GM04504 (cell line): ENCODE data around the gene PPP1CB.
"Not testable (repeated sequence)": the region's sequence is repeated elsewhere in the genome, so short reads cannot be mapped to it uniquely, and the experiment has no call there.

ENCODE experiments used
- DNase-seq: peaks from one replicate; pipeline ENCODE4 v3.0.0-alpha.2; 2012; ENCODE audit warnings: low read depth

PPP1CB gene

DNA sequence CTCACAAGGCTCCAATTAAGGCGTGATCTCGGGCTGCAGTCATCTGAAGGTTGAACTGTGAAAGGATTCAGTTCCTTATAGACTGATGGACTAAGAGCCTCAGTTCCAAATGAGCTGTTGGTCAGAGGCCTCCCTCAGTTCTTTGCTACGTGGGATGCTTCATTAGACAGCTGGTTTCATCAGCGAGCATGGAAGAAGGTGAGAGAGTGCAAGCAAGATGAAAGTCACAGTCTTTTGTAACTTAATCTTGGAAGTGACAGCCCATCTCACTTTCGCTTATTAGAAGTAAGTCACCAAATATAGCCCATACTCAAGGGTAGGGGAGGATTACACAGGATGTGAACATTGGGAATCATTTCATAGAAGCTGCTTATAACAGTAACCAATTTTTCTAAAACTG is 26.8 kb downstream of the PPP1CB start:
- DNase-seq, result no peak

DNA sequence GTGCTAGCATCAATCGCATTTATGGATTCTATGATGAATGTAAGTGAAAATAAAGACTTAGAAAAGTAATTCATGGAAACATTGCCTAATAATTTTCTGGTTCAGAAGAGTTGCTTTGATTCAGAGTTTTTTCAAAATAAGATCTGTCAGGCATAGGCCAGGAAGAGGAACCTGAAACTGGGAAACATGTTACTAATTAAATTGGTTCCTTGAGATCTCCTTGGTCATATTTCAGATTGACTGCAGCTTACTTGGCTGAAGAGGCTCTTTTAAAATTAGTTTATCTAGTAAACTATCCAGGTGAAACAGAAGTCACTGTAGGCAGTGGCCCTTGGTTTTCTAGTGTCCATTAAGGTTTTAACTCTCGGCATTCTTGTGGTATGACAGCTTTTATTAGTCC is 27.4 kb downstream of the PPP1CB start:
- DNase-seq, result no peak

DNA sequence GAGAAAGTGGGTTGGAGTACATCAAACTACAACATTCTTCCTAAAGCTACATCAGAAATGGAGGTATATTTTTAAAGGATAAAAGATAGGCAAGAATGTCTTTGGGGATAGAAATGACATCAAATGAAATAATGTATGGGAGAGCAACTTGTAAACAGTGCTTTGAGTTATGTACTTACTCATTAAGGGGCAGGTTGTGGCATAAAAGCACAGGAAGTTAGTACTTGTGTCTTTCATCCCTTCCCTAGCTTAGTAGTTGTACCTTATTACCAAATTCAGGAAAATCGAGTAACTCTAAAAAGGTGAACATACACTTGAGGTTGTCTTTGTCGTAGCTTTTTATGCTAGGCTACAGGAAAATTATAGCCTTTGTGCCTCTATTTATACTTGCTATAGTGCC is 28.9 kb downstream of the PPP1CB start:
- no peak for DNase-seq

DNA sequence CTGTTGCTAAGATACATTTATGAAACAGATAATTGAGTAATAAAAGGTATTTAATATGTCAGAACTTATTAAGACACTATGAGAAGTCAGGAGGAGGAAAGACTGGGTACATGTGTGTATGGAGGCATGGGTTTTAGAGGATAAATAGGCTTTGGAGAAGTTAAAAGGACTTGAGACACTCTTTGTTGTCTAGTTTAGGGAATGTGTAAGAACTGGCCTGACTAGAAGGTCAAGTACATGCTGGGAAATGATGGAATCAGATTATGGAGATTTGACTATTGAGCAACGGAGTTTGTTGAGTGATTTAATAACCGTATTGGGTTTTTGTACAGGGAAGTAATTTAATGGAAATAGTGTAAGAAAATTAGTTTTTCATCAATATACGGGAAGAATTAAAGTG is 30.8 kb downstream of the PPP1CB start:
- DNase-seq, result no peak

DNA sequence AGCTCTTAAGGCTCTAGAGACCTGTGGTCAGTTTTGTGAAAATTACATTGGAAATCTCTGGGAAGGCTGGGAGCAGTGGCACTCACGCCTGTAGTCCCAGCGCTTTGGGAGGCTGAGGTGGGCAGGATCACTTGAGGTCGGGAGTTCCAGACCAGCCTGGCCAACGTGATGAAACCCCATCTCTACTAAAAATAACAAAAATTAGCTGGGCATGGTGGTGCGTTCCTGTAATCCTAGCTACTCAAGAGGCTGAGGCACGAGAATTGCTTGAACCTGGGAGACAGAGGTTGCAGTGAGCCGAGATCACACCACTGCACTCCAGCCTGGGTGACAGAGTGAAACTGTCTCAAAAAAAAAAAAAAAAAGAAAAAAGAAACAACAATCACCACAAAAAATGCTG is 32.9 kb downstream of the PPP1CB start:
- not testable (repeated sequence) for DNase-seq

DNA sequence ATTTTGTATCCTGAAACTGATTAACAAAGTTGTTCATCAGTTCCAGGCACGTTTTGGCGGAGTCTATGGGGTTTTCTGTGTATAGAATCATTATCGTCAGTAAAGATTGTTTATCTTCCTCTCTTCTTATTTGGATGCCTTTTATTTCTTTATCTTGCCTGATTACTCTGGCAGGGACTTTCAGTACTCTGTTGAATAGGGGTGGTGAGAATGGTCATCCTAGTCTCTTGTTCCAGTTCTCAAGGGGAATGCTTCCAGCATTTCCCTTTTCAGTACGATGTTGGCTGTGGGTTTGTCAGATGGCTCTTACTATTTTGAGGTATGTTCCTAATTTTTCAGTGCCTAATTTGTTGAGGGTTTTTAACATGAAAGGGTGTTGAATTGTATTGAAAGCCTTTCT is 45.0 kb downstream of the PPP1CB start:
- DNase-seq, result no peak

DNA sequence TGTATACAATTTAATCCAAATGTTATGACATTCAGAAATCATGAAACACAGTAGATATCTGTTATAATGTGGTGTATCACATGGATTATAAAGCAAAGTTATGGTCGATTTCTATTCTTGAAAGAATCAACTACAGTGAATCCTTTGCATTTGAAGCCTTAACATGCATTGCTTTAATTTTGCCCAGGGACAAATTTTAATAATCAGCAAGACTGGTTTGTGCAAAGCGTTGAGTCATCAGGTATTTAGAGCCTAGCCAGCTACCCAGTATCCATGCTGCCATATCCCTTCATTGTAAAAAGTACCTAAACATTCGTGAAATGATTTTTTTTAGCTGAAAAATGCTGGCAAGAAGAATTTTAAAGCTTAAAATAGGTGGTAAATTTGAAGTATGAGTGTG is 50.1 kb downstream of the PPP1CB start:
- no peak for DNase-seq

DNA sequence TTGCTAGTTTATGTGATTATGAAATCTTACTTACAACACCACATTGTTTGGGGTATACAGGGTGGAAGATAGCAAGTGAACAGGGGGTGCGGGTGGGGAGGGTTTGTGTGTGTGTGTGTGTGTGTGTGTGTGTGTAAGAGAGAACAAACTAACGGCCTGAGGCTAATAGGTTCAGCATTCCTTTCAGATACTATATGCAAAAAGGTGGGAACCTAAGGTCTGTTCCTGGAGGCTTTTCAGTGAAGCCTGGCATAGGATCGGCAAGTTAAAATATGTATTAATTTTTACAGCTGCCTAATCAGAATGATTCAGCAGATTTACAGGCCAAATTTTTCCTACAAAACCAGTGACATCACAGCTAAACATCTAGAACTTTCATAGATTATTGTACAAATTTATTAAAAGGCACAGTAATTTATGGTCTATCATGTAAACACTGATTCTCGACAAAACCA is 51.4 kb downstream of the PPP1CB start:
- no peak for DNase-seq

DNA sequence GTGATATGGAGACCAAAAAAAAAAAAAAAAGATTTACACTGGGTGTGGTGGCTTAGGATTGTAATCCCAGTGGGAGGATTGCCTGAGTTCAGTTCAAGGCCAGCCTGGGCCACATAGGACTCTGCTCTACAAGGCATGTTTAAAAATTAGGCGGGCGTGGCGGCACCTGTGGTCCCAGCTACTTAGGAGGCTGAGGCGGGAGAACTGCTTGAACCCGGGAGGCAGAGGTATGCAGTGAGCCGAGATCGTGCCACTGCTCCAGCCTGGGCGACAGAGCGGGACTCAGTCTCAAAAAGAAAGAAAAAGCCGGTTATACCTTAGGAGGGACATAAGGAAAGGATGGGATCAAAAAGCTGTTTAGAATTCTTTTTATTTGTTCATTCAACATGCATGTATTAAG is 58.3 kb downstream of the PPP1CB start:
- DNase-seq, result no peak

DNA sequence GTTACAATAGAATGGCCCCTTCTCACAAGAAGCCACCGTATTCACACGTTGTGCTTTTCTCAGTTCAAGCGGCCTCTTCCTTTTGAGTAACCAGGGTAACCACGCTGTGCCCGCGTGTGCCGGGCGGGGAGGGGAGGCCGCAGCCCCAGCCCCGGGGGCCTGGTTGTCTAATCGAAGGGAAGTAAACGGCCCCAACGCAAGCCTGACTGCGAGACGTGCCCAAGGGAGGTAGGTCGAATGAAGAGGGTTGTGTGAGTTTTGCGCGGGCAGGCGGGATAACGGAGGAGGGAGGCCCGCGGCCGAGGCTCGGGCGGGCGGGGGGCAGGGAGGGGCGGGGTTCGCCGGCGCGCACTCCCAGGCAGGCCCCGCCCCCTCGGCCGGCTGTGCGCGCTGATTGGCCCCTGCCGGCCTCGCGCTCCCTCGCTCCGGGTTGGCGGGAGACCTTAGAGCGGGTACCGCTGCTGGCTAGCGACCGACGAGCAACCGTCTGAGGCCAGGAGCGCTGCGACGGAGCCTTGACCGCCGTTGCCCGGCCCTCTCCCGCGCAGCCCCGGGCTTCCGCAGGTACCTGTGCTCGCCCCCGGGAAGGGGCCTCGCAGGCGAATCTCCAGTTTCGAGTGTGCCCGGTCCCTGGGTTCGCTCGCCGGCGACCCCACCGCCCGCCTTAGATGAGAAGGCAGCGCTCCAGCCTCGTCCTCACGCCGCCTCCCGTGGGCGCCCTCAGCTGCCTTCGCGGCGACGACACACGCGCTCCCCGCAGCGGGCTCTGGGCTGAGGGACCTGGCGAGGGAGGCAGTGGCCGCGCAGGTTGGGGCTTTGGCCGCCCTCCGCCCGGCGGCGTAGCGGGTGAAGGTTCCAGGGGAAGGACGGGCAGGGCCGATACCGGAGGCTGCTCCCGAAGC is 59.0 kb downstream of the PPP1CB start, which contains the start of gene SPDYA:
SPDYA (plus strand) TSS at position 451 of the 902 bp plus-strand sequence. CDS start 5,181 bp downstream, outside the sequence.
- no peak for DNase-seq

DNA sequence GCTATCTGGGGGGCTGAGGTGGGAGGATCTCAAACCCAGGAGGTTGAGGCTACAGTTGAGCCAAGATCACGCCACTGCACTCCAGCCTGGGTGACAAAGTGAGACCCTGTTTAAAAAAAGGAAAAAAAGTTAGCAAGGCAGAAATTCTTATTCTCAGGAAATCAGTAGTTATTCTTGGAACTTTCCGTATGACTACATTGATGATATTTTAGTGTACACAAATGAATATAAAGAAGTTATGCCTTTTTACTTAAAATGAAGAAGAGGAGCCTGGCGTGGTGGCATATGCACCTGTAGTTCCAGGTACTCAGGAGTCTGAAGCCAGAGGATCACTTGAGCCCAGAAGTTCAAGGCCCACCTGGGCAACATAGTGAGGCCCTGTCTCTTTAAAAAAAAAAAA is 66.4 kb downstream of the PPP1CB start:
- DNase-seq, result no peak

DNA sequence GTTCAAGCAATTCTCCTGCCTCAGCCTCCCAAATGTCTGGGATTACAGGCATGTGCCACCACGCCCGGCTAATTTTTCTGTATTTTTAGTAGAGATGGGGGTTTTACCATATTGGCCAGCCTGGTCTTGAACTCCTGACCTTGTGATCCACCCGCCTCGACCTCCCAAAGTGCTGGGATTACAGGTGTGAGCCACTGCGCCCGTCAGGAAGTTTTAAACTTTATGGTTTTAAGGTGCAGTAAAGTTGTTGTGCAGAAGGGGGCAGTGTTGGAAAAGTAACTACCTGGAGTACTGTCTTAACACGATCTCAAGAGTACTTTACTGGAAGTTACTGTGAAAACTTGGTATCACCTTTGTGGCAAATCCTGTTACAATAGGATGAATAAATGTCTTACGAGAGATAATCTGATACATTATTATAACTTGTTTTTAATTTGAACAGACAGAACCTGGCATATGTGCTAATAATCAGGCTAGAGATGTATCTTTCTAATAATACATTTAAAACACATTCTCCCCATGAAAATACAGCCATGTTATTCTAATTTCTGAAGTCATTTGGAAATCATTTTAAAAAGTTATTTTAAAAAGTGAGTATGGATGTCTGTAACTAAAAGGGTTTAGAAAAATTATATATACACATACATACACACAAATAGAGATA is 69.8 kb downstream of the PPP1CB start:
- DNase-seq, result no peak

DNA sequence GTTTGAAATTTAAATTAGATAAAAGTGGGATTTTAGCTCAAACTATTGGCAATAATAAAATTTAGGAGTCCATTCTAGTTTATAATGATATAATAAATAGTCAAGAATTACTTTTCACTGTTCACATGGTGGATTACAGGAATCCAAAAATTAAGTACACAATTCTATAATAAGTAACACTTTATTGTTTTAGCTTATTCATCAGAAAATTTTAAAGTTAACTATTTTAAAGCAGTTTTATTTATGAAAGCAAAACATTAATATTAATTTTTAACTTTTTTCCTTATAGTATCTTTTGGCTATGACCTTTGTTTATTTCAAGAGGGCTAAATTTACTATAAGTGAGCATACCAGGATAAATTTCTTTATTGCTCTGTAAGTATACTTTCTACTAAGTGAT is 70.4 kb downstream of the PPP1CB start:
- DNase-seq, result no peak

DNA sequence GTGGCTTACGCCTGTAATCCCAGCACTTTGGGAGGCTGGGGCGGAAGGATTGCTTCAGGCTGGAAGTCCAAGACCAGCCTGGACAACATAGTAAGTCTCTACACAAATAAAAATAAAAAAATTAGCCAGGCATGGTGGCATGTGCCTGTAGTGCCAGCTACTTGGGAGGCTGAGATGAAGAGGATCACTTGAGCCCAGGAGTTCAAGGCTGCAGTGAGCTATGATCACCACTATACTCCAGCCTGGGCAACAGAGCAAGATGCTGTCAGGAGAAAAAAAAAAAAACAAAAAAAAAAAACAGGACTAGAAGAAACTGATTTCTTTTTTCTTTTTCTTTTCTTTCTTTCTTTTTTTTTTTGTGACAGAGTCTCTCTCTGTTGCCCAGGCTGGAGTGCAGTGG is 72.6 kb downstream of the PPP1CB start:
- no peak for DNase-seq

DNA sequence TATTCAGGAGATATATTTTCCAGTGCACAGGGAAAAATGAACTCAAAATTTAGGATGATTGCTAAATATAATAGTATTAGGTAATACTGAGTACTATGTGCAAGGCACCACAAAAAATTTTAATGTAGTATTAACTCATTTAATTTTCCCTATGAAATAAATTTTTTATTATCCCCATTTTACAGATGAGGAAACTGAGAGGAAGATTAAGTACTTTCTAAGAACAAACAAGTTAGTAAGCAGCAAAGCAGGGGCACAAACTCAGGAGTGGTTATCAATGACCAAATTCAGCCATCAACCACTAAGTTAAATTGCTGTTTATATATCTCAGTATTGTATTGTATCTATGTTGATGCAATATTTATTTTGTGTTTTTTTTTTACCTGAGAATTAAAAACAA is 73.2 kb downstream of the PPP1CB start:
- no peak for DNase-seq

DNA sequence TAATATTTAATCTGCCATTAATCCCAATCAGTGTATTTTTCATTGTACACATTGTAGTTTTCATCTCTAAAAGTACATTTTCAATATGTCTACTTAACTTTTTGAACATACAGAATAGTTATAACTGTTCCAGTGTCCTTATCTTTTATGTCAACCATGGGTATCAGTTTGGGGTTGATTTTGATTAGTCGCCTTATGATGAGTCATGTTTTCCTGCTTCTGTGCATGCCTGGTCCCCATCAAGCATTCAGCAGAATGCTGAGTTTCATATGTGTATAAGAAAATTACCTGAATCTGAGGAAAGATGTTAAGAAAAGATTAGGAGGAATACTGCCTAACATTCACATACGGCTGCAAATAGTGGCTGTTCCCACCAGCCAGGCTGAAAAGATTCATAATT is 76.8 kb downstream of the PPP1CB start:
- DNase-seq, result no peak

DNA sequence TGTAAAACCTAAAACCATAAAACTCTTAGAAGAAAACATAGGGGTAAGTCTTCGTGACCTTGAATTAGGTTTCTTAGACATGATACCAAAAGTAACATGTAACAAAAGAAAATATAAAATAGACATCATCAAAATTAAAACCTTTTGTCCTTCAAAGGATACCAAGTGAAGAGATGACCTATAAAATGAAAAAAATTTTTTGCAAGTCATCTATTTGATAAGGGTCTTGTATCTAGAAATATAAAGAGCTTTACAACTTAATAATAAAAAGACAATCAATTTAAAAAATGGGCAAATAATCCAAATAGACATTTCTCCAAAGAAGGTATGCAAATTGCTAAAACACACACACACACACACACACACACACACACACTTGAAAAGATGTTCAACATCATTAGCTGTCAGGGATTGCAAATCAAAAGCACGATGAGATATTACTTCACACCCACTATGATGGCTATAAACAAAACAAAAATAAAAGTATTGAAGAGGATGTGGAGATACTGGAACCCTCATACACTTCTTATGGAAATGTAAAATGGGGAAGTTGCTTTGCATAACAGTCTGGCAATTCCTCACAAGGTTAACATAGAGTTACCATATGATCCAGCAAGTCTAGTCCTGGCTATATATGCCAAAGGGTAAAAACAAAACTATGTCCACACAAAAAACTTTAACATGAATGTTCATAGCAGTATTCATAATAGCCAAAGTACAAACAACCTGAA is 82.3 kb downstream of the PPP1CB start:
- DNase-seq, result no peak

DNA sequence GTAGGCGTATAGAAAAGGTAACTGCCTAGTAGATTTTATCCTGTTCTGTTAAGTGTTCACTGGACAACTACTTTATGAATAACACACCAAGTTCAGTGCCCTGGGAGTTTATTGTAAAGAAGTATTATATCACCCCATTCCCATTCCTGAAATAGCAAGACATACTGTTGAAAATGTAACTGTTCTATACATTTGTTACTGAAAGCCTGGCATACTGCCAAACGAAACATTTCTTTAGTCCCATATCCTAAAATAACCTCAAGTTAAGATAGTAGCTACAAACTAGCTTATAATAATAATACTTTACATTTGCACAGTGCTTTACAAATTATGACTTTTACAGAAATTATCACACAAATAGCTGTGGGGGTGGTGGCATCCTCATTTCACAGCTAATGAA is 84.2 kb downstream of the PPP1CB start:
- DNase-seq, result no peak

DNA sequence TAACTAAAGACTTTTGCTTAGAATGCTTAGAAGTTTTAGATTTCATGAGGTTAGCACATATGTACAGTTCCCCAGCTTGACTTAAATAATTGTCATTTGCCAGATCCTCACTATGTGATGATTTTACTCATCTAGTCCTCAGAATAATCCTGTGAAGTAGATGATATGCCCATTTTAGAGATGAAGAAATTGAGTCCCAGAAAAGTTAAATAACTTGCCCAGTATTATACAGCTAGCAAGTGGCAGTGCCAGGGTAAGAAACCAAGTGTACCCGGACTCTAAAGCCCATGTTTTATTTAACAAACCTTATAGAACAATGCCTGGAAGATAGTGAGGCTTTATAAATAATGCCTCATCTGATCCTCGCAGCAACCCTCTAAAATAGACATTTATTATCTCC is 87.3 kb downstream of the PPP1CB start:
- DNase-seq, result no peak

DNA sequence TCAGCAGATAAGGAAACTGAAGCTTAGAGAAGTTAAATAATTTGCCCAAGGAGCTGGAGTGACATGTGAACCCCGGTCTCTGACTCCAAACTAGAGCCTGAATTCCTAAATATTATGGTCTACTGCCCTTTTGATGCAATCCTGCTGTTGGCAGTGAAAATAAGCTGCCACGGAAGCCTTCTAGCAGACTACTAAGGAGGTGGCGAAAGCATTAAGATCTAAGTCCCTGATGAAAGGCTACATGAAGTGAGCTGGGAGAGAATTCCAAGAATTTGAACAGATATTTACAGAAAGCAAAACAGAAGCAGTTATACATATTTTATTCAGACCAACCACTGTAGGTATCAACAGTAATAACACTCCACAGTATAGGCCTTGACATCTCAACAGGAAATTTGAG is 90.4 kb downstream of the PPP1CB start:
- no peak for DNase-seq
